ENCODE measurements around the gene FAM117B.
"Not testable (repeated sequence)": the region's sequence is repeated elsewhere in the genome, so short reads cannot be mapped to it uniquely, and the experiment has no call there.

FAM117B gene

DNA sequence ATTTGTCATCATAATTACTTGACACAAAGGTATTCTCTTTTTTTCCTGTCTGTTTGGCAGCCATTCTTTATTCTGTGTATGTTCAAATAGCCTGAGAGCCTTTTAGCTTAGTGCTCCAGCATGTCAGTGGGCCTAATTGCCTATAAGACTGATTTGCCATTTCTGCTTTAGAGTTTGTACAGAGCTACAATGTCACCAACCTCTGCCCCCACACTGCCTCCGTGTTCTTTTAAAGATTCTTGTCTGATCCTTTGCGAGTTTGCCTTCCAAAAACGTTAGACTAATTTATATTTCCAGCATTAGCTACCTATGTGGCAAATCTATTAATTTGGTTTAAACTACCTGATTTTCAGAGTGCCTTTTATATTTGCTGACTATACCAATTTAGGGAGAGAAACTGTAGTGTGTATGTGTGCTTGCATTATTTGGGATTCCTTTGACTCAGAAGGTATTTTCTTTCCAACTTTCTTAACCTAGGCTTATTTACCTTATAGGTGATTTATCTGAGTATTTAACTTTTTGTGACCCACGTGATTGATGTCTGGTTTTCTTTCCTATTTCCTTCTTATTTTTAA, 70.8 kb downstream of the FAM117B start:
- DNase-seq = no peak

DNA sequence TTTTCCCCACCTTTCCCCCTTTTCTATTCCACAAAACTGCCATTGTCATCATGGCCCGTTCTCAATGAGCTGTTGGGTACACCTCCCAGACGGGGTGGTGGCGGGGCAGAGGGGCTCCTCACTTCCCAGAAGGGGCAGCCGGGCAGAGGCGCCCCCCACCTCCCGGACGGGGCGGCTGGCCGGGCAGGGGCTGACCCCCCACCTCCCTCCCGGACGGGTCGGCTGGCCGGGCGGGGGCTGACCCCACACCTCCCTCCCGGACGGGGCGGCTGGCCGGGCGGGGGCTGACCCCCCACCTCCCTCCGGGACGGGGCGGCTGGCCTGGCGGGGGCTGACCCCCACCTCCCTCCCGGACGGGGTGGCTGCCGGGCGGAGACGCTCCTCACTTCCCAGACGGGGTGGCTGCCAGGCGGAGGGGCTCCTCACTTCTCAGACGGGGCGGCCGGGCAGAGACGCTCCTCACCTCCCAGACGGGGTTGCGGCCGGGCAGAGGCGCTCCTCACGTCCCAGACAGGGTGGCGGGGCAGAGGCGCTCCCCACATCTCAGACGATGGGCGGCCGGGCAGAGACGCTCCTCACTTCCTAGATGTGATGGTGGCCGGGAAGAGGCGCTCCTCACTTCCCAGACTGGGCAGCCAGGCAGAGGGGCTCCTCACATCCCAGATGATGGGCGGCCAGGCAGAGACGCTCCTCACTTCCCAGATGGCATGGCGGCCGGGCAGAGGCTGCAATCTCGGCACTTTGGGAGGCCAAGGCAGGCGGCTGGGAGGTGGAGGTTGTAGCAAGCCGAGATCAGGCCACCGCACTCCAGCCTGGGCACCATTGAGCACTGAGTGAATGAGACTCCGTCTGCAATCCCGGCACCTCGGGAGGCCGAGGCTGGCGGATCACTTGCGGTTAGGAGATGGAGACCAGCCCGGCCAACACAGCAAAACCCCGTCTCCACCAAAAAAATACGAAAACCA, 80.5 kb downstream of the FAM117B start:
- DNase-seq = not testable (repeated sequence)

- no peak for DNase-seq
Observed at GRCh38 chr2:202716114-202716718, 81.4 kb downstream of the FAM117B start.

- no peak for DNase-seq
Observed at GRCh38 chr2:202716953-202717597, 82.3 kb downstream of the FAM117B start.

- DNase-seq = no peak
Observed at GRCh38 chr2:202717598-202718310, 83.0 kb downstream of the FAM117B start.

DNA sequence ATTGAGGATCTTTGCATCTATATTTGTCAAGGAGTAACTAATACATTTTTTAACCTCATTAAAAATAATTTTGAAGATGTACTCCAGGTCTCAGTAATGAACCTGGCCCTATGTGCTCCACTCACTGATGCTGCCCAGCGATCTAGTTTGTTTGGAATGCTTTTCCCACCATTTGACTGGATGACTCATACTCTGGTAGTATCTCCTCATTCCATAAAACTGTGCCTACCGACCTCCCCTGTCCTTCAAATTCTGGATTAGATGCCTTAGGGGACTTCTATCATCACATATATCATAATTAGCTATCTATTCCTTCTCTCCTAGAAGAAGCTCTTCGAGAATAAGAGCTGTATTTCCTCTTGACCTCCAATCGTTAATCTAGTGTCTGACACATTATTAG, 83.8 kb downstream of the FAM117B start:
- DNase-seq = no peak

- DNase-seq = no peak
Observed at GRCh38 chr2:202720226-202720625, 85.5 kb downstream of the FAM117B start.

GRCh38 chr2:202721621-202722020, 86.9 kb downstream of the FAM117B start:
- DNase-seq = no peak

GRCh38 chr2:202723746-202724145, 89.0 kb downstream of the FAM117B start:
- no peak for DNase-seq

GRCh38 chr2:202726070-202726469, 91.3 kb downstream of the FAM117B start:
- DNase-seq = no peak

DNA sequence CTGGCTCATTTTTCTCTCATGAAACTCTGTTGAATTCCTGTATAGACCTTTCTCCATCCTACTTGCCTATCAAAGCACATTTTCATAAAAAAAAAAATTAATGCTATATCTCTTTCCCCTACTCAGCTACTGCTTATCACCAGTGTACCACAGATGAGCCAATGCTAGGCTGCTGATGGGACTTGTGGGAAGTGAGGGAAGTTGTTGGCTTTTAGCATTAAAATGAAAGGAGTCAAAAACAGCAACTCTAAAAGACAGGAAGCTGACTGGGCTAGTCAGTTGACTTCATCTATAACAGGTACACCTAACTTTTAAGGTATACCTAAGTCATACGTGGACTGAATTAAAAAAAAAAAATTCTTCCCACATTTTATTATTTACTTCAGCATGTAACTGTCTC, 102.1 kb downstream of the FAM117B start:
- DNase-seq = no peak

GRCh38 chr2:202743613-202744012, 108.8 kb downstream of the FAM117B start:
- no peak for DNase-seq

GRCh38 chr2:202749477-202749876, 114.7 kb downstream of the FAM117B start:
- no peak for DNase-seq

GRCh38 chr2:202750763-202751427, 116.1 kb downstream of the FAM117B start:
- no peak for DNase-seq

GRCh38 chr2:202752071-202752470, 117.3 kb downstream of the FAM117B start:
- no peak for DNase-seq

- DNase-seq = no peak
Observed at GRCh38 chr2:202754936-202755335, 120.2 kb downstream of the FAM117B start.

GRCh38 chr2:202756598-202756997, 121.8 kb downstream of the FAM117B start:
- no peak for DNase-seq

- no peak for DNase-seq
Observed at GRCh38 chr2:202757339-202757738, 122.6 kb downstream of the FAM117B start.

- no peak for DNase-seq
Observed at GRCh38 chr2:202758128-202758527, 123.4 kb downstream of the FAM117B start.

DNA sequence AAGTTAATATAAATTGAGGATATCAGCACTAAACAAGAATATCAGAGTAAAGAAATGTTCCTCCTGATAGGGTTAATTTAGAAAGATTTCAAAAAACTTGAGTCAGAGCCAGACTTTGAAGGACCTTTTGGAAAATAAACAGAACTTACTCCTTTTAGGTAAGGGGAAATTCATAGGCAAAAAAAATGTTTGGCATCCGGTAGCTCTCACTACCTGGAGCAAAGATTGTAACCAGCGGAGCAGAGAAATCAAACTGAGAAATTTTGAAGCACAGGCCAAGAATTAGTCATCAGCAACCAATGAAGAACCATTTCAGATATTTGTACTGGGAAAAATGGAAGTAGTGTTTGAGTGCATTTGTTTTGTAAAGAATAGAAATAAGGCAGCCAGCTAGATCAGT, 123.8 kb downstream of the FAM117B start:
- DNase-seq = no peak

DNA sequence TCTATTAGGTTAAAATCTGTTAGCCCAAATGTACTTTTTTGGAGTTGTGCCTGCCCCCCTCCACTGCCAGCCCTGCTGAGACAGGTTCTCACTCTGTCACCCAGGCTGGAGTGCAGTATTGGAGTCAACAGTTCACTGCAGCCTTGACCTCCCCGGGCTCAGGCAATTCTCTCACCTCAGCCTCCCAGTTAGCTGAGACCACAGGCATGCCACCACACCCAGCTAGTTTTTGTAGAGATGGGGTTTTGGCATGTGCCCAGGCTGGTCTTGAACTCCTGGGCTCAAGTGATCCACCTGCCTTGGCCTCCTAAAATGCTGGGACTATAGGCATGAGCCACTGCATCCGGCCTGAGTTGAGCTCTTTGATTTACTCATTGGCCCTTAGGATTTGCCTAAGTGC, 126.1 kb downstream of the FAM117B start:
- DNase-seq = no peak

- DNase-seq = no peak
Observed at GRCh38 chr2:202762556-202762955, 127.8 kb downstream of the FAM117B start.
